GM19239 (cell line): Measurements from ENCODE around the gene DHX58.

Experiments
- DNase-seq: peaks from one replicate; pipeline ENCODE4 v3.0.0; 2011; ENCODE audit warnings: low spot score; ENCODE audit not compliant: insufficient read length
- FAIRE-seq: peaks from 2 replicates; lab custom pipeline; 2011; peaks lifted over from hg19 to GRCh38; lab: Jason Lieb, UNC

DHX58 gene

GRCh38 chr17:42087736-42088705 lies 24.5 kb downstream of the DHX58 start:
- FAIRE-seq (no peak), DNase-seq (no peak)

DNA sequence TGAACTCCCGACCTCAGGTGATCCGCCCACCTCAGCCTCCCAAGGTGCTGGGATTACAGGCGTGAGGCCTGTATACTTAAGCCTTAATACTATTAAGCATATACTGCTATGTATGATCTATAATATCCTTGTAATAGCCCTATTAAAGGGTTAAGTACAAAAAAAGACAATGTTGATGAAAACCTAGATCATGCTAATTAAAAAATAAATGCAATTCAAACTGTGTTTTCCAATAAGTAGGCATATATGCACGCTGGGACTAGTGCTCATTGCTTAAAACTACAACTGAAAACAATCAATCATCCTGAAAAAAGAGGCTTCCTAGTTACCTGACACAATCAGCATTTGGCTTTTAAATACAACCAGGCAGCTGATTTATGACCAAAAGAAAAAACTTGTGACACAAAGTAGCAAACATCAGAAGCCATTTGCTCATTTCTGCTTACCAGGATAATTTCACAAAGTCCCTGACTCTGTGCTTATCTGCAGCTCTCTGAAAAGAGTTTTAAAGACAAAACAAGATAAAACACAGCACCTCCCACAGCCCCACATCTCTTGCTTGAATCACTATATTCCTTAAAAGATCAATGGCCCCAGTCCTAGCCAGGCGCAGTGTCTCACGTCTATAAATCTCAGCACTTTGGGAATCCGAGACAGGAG lies 25.3 kb downstream of the DHX58 start:
- FAIRE-seq, result no peak
- DNase-seq, result no peak

DNA sequence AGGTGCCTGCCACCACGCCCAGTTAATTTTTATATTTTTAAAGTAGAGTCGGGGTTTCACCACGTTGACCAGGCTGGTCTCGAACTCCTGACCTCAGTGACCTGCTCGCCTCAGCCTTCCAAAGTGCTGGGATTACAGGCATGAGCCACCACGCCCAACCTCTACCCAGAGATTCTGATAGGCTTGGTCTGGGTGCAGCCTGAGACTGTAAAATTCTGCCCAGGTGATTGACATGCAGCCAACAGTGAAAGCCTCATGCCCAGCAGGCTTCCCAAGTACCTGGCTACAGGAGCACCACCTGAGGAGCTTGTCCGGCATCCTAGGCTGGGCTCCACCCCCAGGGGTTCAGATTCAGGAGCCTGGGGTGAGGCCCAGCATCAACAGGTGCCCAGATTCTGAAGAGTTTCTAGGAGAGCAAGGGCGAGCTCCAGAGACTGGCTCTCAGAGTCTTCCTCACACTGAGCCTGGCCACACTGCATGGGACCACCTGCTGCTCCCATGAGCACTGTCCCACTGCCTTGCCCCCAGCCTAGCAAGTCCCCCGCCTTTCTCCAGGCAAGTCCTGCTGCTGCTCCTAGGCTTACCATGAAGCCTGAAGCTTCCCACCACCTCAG lies 30.9 kb downstream of the DHX58 start:
- FAIRE-seq, result no peak

DNA sequence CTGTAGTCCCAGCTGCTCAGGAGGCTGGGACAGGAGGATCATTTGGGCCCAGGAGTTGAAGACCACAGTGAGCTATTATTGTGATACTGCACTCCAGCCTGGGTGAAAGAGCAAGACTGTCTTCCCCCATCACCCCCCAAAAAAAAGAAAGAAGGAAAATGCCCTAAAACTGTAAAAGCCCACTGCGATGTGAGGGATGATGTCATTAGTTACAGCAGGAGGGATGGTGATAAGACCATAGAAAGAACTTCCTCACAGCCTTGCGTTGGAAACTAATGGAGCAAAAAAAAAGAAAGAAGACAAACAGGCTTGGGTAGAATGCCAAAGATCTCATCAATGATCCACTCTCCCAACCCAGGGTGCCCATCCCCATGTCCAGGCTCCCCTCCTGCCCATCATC lies 33.0 kb downstream of the DHX58 start:
- no peak for DNase-seq
- FAIRE-seq, result no peak

More for the DNA sequence above, 30.9 kb downstream of the DHX58 start:
- no peak for DNase-seq

DNA sequence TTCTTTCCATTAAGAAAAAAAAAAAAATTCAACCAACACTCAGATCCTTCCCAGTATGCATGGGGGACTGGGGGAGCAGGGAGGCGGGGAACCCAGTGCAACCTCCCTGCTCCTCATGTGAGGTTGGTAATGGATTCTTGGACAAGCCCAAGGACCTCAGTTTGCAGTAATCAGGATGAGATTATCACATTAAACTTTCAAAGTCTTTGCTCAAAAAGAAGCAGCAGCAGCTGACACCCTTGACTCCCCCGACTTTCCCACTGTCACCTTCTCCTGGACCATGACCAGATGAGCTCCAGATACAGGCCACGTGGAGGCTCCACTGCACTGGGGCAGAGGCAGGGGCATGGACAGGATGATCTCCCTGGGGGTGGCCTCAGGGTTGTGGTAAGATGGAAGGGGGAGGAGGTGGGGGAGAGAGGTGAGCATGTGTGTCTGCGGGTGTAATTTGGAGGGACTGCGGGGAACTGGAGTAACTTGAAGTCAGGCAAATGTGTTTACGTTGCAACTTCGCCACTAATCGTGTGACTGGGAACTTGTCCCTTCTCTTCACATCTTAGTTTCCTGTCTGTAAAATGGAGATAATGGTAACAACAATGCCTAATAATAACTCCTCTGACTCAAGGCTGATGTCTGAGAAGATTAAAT lies 34.0 kb downstream of the DHX58 start:
- DNase-seq (no peak), FAIRE-seq (no peak)

- DNase-seq (no peak), FAIRE-seq (no peak)
Measured at GRCh38 chr17:42077755-42078154, 34.8 kb downstream of the DHX58 start.

- DNase-seq, result no peak
- FAIRE-seq, result no peak
Measured at GRCh38 chr17:42076797-42077559, 35.5 kb downstream of the DHX58 start.

GRCh38 chr17:42075789-42076188 lies 36.7 kb downstream of the DHX58 start:
- DNase-seq, result no peak
- no peak for FAIRE-seq

- FAIRE-seq, result no peak
Measured at GRCh38 chr17:42072323-42073187, 40.0 kb downstream of the DHX58 start.

GRCh38 chr17:42071810-42072209 lies 40.7 kb downstream of the DHX58 start:
- no peak for DNase-seq
- no peak for FAIRE-seq

More at GRCh38 chr17:42072323-42073187, 40.0 kb downstream of the DHX58 start:
- DNase-seq, result no peak

- FAIRE-seq, result no peak
- no peak for DNase-seq
Measured at GRCh38 chr17:42068979-42069378, 43.5 kb downstream of the DHX58 start.

DNA sequence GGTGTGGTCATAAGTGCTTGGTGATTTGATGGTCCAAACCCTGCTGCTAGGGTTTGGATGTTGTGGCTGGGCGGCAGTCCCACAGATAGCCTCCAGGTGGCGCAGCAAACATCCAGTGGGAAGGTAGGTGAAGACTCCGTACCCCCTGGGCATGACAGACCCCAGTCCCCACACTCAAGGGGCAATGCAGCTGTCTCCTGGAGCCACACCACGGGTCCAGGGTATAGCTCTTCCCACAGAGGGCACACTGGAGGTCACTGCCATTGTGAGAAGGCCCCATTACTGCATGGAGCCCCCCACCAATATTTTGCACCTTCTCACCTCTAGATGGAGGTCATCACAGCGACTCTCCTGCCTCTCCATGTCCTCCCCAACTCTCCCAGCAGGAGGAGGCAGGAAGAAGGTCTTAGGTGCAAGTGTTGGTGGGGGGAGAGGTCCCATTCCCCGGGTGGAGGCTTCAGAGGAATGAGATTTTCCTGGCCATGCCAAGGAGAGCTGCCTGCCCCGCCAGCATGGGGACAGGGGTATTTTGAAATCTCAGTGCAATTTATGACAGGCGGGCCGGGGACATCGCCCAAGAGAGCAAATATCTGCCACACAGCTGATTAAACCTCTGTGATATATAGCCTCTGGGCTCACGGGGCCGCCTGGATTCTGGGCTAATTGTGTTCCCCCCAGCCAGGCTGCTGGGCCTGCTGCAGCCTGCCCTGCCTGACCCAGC lies 45.0 kb downstream of the DHX58 start:
- FAIRE-seq, result peak; percentile 72
- DNase-seq, result peak; percentile 70

DNA sequence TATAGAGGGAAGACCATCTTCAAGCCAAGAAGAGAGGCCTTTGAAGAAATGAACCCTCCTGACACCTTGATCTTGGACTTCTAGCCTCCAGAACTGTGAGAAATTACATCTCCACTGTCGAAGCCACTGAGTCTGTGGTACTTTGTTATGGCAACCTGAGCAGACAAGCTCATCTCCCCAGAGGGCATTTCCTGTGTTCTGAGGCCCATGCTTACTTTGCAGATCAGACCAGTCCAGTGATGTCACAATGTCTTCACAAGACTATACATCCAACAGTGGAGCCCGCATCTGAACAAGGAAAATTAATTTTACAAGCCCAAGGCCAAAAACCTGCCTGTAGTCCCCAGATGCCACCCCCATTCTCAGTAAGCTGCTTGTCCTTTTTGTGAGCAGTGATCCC lies 47.3 kb downstream of the DHX58 start:
- FAIRE-seq (no peak), DNase-seq (no peak)

DNA sequence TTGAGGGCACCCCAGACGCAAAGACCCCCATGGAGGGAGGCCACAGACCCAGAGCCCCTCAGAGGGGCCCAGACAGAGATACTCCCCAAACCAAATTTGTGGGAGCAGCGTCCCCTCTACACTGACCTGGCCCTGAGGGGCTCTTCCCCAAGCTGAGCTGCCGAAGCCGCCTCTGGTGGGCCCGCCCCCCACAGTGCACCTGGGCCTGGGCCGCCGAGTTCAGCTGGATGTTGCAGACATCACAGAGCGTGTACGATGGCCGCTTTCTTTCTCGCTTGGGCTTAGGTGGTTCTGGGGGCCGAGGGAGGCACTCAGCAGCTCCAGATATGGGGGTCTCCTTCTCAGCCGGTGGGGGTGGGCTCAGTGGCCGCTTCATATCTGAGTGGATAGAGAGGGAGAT lies 49.8 kb downstream of the DHX58 start:
- DNase-seq, result no peak
- no peak for FAIRE-seq

- DNase-seq (no peak), FAIRE-seq (no peak)
Measured at GRCh38 chr17:42061646-42062487, 50.6 kb downstream of the DHX58 start.

DNA sequence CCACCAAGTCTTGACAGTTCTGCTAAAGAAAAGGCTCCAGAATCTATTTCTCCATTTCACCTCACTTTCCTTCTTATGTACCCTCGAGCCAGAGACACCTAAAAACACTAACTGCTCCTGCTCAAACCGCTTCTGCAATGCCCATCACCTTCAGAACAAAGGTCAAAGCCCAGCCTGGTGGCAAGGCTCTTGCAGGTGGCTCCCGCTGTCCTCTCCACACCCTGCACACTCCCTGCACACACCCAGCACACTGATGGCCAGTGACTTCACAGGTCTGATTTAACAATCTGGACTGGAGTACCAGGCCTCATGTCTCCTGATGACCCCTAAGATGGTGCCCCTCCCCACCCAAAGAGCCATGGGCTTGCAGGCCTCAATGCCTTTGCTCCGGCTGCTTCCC lies 52.3 kb downstream of the DHX58 start:
- no peak for FAIRE-seq

GRCh38 chr17:42059815-42060214 lies 52.7 kb downstream of the DHX58 start:
- DNase-seq (no peak), FAIRE-seq (no peak)

More for the DNA sequence above, 52.3 kb downstream of the DHX58 start:
- DNase-seq, result no peak
